Coronary artery (tissue), 2 donors: ENCODE results near the gene NRCAM.

ENCODE experiments used
- DNase-seq: peaks from one replicate; pipeline ENCODE4 v3.0.0-alpha.2; 2017; ENCODE audit warnings: low spot score
- H3K27ac ChIP-seq, 2 donors: fragments of 200-600 bp; sonication (generic); one replicate each; pipeline ENCODE4 v1.5.1; 2016 to 2019
- H3K4me3 ChIP-seq: fragments of 200-600 bp; sonication (generic); 2 replicates; pipeline ENCODE4 v1.5.1; 2016; ENCODE audit warnings: mild to moderate bottlenecking, moderate library complexity
- TF ChIP-seq, protein P1 (sequence below): fragments of 200-600 bp; sonication (generic); IDR thresholded peaks from one replicate; pipeline ENCODE4 v1.5.1; 2019; ENCODE audit warnings: antibody characterized with exemption

NRCAM gene

DNA sequence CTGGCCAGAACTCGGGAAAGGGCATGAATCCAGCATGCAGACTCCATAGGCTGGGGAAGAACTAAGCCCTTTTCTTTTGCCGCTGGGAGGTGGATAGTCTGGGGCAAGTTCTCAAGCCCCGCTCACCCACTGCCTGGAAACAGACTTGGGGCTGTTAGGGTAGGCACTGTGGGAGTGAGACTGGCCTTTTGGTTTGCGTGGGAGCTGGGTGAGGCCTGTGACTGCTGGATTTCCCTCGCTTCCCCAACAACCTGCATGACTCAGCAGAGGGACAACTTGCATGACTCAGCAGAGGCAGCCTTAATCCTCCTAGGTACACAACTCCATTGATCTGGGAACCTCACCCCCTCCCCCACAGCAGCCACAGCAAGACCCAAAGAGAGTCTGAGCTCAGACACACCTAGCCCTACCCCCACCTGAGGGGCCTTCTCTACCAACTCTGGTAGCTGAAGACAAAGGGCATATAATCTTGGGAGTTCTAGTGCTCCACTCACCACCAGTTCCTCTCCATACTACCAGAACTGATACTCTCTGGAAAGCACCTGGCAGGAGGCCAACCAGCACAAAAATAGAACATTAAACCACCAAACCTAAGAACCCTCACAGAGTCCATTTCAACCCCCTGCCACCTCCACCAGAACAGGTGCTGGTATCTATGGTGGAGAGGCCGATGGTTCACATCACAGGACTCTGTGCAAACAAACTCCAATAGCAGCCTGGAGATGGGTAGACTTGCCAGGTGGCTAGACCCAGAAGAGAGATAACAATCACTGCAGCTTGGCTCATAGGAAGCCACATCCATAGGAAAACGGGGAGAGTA is 244.6 kb downstream of the NRCAM start:
- Histone ChIP-seq H3K4me3 (no peak overlapping the region), H3K27ac (no peak overlapping the region)
- TF ChIP-seq, protein P1, sequence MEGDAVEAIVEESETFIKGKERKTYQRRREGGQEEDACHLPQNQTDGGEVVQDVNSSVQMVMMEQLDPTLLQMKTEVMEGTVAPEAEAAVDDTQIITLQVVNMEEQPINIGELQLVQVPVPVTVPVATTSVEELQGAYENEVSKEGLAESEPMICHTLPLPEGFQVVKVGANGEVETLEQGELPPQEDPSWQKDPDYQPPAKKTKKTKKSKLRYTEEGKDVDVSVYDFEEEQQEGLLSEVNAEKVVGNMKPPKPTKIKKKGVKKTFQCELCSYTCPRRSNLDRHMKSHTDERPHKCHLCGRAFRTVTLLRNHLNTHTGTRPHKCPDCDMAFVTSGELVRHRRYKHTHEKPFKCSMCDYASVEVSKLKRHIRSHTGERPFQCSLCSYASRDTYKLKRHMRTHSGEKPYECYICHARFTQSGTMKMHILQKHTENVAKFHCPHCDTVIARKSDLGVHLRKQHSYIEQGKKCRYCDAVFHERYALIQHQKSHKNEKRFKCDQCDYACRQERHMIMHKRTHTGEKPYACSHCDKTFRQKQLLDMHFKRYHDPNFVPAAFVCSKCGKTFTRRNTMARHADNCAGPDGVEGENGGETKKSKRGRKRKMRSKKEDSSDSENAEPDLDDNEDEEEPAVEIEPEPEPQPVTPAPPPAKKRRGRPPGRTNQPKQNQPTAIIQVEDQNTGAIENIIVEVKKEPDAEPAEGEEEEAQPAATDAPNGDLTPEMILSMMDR, result no peak
- DNase-seq, result no peak

DNA sequence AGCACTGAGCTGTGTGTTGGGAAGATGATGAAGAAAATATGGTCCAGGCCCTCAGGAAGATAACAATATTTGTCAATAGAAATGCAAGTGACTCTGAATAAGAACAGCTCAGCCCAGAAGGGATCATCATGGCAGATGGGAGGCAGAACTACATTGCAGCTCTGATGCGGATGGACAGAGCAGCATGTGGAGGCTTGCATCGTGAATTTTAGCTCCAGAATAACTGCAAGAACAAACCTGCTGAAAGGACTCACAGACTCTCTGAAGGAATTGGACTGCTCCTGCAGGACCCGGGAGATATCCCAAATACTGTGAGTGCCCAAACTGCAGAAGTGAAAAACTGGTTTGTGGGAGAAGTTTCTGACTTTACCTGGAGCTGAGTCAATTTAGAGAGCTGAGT is 245.4 kb downstream of the NRCAM start:
- TF ChIP-seq, protein P1, result no peak
- no peak for DNase-seq
- Histone ChIP-seq H3K4me3 (no peak overlapping the region), H3K27ac (no peak overlapping the region)

DNA sequence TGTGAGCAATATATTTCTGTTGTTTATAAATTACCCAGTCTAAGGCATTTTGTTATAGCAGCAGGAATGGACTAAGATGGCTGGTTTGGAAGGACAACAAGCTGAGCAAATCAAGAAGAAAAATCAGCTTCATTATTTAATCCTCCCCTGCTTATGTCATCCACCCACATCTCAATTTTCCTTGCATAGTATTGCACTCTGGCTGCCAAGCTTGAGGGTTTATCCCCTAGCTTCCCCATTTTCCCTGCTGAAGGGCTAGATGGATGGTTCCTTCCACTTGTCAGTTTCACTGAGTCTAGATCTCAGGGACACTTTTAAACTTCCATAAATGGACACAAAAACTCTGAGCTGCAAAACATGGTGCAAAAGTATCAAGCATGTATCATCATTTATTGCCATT is 250.9 kb downstream of the NRCAM start:
- no peak for DNase-seq
- no peak overlapping the region for H3K27ac ChIP-seq
- TF ChIP-seq, protein P1, result no peak
- no peak overlapping the region for H3K4me3 ChIP-seq

DNA sequence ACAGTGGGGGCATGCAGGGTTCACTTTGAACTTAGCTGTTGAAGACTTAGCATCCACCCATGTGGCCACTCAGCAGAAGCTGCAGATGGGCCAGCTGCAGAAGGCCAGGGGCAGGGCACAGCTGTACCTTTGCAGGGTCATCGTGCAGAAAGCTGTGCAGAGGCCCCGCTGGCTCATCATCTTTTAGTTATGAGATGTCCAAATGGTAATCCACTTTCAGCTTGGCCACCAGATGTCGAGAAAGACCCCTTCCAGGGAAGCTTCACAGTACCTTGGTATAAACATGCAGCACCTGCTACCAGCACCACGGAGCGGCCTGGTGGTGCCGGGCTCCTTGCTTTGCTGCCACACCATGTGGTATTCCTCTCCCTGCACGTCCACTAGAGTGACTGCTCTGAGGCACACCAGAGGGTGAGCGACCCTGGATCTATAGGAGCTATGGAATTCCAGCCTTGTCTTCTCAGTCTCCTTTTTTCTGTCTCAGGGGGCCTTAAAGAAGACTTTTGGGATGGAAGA is 251.9 kb downstream of the NRCAM start:
- TF ChIP-seq, protein P1, result no peak
- no peak overlapping the region for H3K27ac ChIP-seq
- H3K4me3 ChIP-seq, result no peak overlapping the region
- no peak for DNase-seq

DNA sequence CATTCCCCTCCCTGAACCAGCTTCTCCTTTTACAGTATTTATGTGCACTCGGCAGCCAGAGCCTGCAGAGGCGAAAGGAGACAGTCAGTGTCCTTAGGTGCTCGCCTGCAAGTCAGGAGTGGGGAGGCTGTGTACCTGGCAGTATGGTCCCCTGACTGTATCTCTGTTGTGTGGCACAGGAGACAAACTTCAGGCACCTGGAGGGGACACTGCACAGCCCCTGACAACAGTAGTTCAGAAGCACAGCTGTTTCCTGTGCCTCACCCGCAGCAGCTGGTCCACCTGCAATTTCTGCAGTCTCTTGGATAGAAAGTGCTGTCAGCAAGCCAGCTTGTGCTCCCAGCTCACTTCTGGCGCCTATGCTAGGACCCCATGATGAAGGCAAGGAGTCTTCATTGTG is 252.7 kb downstream of the NRCAM start:
- Histone ChIP-seq H3K27ac (no peak overlapping the region), H3K4me3 (no peak overlapping the region)
- no peak for DNase-seq
- TF ChIP-seq, protein P1, result no peak

DNA sequence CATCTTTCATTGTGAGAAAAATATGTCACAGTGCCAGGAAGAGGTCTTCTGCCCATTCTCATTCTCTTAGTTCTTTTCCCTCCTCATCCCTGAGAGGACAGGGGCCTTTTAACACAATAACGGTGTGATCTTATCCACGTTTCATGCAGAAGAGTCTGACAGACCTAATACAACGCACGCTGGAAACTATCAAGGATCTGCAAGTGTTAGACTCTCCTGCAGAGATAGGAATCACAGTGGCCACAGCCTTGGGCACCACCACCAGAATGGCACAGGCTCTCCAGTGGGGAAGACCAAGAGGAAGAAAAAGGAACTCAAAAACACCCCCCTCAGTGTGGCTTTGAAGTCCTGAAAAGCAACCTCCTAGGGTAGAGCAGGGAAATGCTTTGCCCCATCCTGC is 253.5 kb downstream of the NRCAM start:
- TF ChIP-seq, protein P1, result no peak
- no peak for DNase-seq
- Histone ChIP-seq H3K27ac (no peak overlapping the region), H3K4me3 (no peak overlapping the region)

DNA sequence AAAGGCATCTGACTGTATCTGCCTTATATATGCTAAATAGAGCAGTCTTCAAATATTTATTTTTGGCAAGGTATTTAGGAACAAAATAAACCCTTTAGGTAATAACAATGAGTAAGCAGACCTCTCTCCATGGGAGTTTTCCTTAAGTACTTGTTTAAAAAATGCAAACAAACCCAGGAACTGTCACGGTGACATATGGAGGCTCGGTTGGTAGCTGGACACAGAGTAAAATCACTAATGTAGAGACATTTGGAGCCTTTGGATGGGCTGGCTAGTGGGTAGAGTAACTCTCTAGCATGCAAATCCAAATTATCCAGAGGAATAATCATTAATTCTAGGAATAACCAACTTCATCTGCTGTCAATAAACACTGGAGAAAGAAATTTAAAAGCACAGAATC is 254.5 kb downstream of the NRCAM start:
- TF ChIP-seq, protein P1, result no peak
- no peak overlapping the region for H3K27ac ChIP-seq
- DNase-seq, result no peak

More for the DNA sequence above, 254.5 kb downstream of the NRCAM start:
- no peak overlapping the region for H3K4me3 ChIP-seq
